Transverse colon (tissue), 4 donors: ENCODE results near the gene CDH26.

Source experiments
- EP300 ChIP-seq: sonication (generic); formaldehyde crosslinking; IDR thresholded peaks from one replicate; pipeline ENCODE4 v1.6.1; 2017; ENCODE audit warnings: antibody characterized with exemption, low read depth
- POLR2A ChIP-seq: fragments of 450-650 bp; IDR thresholded peaks from one replicate; pipeline ENCODE4 v1.6.1; 2016; ENCODE audit warnings: antibody characterized with exemption, mild to moderate bottlenecking, moderate library complexity
- POLR2AphosphoS5 ChIP-seq, 3 donors: sonication (generic); formaldehyde crosslinking; IDR thresholded peaks; one replicate each; pipeline ENCODE4 v1.6.1; 2016; ENCODE audit warnings: antibody characterized with exemption in 3 of 3
- TF ChIP-seq, protein P1 (sequence below), 5 experiments: fragments of 200-600 bp in 3 of 5; fragments of 450-650 bp in 2 of 5; sonication (generic) in 3 of 5; IDR thresholded peaks; 1 replicate in 2 of 5; 2 replicates in 3 of 5; pipeline ENCODE4 v1.5.1; 2016 to 2017; ENCODE audit warnings: antibody characterized with exemption in 5 of 5, inconsistent platforms in 3 of 5, mild to moderate bottlenecking in 2 of 5, moderate library complexity in 1 of 5

DNA sequence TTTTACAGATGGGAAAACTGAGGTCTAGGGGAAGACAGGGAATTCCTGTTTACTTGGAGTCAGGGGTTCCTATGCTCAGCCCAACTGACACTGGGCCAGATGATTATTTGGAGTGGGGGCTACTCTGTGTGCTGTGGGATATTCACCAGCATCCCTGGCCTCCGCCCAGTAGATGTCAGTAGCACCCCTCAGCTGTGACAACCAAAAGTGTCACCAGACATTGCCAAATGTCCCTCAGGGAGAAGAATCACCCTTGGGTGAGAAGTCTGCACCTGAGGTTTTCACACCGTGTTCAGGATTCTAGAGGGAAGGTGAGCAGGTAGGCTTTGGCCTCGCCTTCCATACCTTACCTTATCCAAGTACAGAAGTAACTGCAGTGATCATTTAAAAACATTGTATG lies 27.6 kb downstream of the CDH26 start:
- TF ChIP-seq, protein P1, sequence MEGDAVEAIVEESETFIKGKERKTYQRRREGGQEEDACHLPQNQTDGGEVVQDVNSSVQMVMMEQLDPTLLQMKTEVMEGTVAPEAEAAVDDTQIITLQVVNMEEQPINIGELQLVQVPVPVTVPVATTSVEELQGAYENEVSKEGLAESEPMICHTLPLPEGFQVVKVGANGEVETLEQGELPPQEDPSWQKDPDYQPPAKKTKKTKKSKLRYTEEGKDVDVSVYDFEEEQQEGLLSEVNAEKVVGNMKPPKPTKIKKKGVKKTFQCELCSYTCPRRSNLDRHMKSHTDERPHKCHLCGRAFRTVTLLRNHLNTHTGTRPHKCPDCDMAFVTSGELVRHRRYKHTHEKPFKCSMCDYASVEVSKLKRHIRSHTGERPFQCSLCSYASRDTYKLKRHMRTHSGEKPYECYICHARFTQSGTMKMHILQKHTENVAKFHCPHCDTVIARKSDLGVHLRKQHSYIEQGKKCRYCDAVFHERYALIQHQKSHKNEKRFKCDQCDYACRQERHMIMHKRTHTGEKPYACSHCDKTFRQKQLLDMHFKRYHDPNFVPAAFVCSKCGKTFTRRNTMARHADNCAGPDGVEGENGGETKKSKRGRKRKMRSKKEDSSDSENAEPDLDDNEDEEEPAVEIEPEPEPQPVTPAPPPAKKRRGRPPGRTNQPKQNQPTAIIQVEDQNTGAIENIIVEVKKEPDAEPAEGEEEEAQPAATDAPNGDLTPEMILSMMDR (IDR thresholded peaks at IDR 0.05), result no peak
- TF ChIP-seq POLR2AphosphoS5 (IDR thresholded peaks at IDR 0.05) (no peak), POLR2A (no peak), EP300 (no peak)
